Astrocyte (in vitro differentiated cells and primary cell): Measurements from ENCODE around the gene NTM.

ENCODE experiments used
- EZH2 ChIP-seq: IDR thresholded peaks from 2 replicates; pipeline ENCODE4 v1.6.1; 2012; ENCODE audit warnings: mild to moderate bottlenecking, low read length, inconsistent platforms; ENCODE audit not compliant: insufficient read depth
- TF ChIP-seq, protein P1 (sequence below): IDR thresholded peaks from 2 replicates; pipeline ENCODE4 v1.5.1; 2011; ENCODE audit warnings: low read depth, mild to moderate bottlenecking, inconsistent platforms, low read length, moderate library complexity; ENCODE audit not compliant: insufficient read depth

DNA sequence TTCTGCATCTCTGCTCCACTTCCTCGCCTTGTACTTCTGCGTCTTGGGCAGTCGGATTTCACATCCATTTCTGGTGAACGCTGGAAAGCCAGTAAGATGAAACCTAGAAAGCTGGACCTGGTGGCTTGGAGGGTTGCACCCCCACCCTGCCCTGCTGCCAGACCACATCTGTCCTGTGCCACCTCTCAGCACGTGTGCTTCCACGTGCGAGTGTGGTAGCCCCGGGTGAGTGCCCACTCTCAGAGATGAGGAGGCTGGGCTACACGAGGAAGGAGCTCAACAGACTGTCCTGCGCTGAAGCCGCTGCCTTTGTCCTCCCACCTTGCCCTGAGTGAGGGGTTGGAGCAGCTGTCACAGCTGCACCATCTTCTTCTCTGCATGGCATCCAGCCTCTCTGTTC is 77.5 kb downstream of the NTM start:
- TF ChIP-seq, protein P1, sequence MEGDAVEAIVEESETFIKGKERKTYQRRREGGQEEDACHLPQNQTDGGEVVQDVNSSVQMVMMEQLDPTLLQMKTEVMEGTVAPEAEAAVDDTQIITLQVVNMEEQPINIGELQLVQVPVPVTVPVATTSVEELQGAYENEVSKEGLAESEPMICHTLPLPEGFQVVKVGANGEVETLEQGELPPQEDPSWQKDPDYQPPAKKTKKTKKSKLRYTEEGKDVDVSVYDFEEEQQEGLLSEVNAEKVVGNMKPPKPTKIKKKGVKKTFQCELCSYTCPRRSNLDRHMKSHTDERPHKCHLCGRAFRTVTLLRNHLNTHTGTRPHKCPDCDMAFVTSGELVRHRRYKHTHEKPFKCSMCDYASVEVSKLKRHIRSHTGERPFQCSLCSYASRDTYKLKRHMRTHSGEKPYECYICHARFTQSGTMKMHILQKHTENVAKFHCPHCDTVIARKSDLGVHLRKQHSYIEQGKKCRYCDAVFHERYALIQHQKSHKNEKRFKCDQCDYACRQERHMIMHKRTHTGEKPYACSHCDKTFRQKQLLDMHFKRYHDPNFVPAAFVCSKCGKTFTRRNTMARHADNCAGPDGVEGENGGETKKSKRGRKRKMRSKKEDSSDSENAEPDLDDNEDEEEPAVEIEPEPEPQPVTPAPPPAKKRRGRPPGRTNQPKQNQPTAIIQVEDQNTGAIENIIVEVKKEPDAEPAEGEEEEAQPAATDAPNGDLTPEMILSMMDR: no peak
- TF ChIP-seq EZH2: no peak
